ENCODE measurements around the gene DNAJB2.
"Not testable (repeated sequence)": the region's sequence is repeated elsewhere in the genome, so short reads cannot be mapped to it uniquely, and the experiment has no call there.

Gene DNAJB2

GRCh38 chr2:219254590-219255201, 24.5 kb upstream of the DNAJB2 start:
- no peak for DNase-seq (ENCODE audit: low read depth in 2 of 2, low spot score in 1 of 2)

GRCh38 chr2:219258942-219259341, 20.2 kb upstream of the DNAJB2 start:
- not testable (repeated sequence) for DNase-seq (ENCODE audit: low read depth in 2 of 2, low spot score in 1 of 2)

GRCh38 chr2:219261024-219261855, 17.9 kb upstream of the DNAJB2 start:
- no peak for DNase-seq (ENCODE audit: low read depth in 2 of 2, low spot score in 1 of 2)

DNA sequence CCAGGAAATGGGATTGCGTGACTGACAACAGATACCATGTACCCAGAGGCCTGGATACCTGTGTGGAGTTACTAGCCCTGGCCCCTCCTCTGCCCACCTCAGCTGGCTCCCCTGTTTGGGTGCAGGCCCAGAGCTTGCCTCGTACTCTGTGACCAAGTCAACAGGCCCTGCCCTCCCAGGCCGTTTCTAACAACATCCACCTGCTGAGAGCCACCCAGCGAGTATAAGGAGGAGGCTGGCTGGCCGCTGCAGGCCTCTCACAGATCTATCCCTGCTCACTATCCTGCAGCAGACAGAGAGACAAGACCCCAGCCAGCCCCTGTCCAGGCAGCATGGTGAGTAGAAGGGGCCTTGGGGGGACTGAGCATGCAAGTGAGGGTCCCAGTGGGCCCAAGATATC, 12.9 kb upstream of the DNAJB2 start:
- DNase-seq (ENCODE audit: low read depth in 2 of 2, low spot score in 1 of 2): no peak

DNA sequence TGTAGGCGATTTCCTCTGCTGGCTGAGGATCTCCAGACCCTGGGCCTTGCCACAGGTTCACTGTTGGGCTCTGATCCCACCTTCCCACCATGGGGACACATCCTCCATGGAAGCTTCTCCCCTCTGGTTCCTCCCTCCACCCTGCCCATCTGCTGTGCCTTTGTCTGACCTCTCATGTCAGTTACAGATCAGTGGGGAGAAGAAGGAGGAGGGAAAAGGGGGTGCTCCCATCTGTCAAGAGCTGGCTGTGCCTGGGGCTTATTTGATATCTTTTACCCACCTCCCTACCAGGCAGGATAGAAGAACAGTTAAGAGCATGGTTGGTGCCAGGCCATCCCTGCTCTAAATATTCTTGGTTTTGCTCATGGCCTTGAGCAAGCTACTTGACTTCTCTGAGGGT, 12.3 kb upstream of the DNAJB2 start:
- DNase-seq (ENCODE audit: low read depth in 2 of 2, low spot score in 1 of 2): no peak

DNA sequence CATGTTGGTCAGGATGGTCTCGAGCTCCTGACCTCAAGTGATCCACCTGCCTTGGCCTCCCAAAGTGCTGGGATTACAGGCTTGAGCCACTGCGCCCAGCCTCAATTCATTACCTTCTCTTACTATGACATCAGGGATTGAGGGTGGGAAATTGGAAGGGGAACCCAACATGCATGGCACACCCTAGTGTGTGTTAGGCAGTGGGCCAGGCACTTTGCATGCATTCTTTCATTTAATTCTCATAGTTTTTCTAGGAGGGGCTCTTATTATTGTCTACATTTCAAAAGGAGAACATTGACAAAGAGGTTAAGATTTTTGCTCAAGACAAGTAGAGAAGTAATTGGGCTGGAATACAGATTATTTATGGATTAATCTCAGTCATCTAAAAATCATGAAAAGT, 10.9 kb upstream of the DNAJB2 start:
- no peak for DNase-seq (ENCODE audit: low read depth in 2 of 2, low spot score in 1 of 2)

DNA sequence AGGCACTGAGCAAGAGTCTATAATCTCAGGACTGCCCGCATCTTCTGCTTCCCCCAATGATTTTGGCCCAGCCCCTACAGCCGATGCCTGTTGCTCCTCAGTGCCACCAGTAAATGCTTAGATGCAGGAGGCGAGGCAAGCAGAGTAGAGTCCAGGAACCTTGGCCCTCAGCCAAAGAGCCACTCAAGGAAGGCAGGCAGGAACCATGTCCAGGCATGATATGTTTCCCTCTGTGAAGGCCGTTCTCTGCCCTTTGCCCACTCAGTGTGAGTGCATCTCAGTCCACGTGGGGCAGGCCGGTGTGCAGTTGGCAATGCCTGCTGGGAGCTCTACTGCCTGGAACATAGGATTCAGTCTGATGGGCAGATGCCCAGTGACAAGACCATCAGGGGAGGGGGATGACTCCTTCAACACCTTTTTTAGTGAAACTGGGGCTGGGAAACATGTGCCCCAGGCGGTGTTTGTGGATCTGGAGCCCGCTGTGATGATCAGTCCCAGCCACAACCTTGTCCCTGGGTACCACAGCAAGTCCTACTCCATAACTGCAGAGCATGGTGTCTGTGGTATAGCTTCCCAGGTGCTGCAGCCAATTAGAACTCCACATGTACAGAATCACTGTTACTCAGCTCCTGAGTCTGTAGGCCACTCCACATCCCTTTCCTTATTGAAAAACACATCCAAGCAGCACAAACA, 9.7 kb upstream of the DNAJB2 start:
- no peak for DNase-seq (ENCODE audit: low read depth in 2 of 2, low spot score in 1 of 2)

GRCh38 chr2:219270055-219270372, 9.2 kb upstream of the DNAJB2 start:
- DNase-seq (ENCODE audit: low read depth in 2 of 2, low spot score in 1 of 2): no peak

- no peak for DNase-seq (ENCODE audit: low read depth in 2 of 2, low spot score in 1 of 2)
Measured at GRCh38 chr2:219271021-219271420, 8.1 kb upstream of the DNAJB2 start.

GRCh38 chr2:219272356-219272755, 6.8 kb upstream of the DNAJB2 start:
- DNase-seq (ENCODE audit: low read depth in 2 of 2, low spot score in 1 of 2): no peak

GRCh38 chr2:219272995-219273394, 6.2 kb upstream of the DNAJB2 start:
- DNase-seq (ENCODE audit: low read depth in 2 of 2, low spot score in 1 of 2): no peak

GRCh38 chr2:219273937-219274336, 5.2 kb upstream of the DNAJB2 start:
- no peak for DNase-seq (ENCODE audit: low read depth in 2 of 2, low spot score in 1 of 2)

- no peak for DNase-seq (ENCODE audit: low read depth in 2 of 2, low spot score in 1 of 2)
Measured at GRCh38 chr2:219274361-219274921, 4.7 kb upstream of the DNAJB2 start.

DNA sequence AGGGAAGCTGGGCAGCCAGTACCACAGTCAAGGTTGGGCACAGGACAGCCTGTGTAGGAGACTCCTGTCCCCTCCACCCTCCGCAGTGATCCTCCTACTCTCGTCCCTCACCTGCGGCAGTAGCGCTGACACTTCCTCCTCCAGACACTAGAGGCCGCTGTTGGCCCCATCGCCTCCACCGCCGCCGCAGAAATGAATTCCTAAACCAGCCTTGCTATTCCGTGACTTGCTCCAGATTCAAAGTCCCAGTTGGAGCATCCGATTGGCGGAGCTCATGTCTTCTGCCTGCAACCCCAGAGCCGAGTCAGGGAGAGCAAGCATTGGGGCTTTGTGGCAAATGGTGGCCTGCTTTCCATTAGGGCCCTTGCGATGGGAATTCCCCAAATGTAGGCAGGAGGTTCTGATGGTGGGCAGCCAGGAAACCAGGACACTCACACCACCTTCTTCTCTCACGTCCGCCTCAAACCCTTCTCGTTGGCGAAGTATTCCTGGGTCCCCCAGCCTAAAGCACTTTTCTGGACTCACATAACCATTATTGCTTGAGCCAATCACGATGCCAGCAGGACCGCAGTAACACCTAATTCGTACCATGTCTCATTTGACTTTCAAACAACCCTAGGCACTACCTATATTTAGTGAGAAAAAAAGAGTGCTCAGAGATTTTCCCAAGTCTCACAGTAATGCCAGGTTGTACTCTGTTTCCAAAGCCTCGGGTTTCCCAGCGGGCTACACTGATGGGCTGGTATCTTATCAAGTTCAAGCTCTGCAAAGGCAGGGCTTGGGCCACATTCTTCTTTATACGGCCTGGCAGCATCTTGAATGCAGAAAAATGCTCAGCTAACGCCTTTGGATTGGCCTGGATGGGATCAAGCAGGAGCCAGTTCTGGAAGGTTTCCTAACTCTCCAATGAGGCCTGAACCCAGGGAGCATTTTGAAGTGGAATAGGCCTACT, 1.2 kb upstream of the DNAJB2 start:
- DNase-seq (ENCODE audit: low read depth in 2 of 2, low spot score in 1 of 2): peak; percentile 52 to 58

- no peak for DNase-seq (ENCODE audit: low read depth in 2 of 2, low spot score in 1 of 2)
Measured at GRCh38 chr2:219278655-219279150, 463 bp upstream of the DNAJB2 start.

DNA sequence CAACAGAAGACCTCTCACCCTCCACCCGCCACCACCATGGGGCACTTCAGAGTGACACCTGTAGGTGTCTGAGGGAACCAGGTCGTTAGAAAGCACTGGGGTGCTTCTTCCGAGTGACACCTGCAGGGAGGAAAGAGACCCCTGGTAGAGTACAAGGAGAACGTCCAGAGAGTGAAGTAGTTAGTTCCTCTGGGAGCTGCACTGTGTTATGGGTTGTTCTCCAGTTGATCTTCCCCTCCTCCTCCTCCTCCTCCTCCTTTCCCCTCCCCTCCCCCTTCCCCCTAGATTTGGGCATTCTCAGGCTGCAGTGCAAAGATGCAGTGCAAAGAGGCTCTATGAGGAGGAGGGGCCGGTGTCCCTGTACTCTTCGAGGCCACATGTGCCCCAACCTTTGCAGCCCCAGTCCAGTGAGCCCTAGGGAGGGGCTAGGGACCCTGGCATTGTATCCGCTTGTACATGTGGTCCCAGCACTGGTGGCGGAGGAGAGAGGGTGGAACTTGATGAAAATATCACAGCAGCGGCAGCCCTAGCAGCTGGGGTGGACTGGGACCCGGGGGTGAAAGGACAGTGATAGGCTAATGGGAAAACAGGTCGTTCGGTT, 850 bp downstream of the DNAJB2 start:
- DNase-seq (ENCODE audit: low read depth in 2 of 2, low spot score in 1 of 2): no peak

- no peak for DNase-seq (ENCODE audit: low read depth in 2 of 2, low spot score in 1 of 2)
Measured at GRCh38 chr2:219280651-219281050, 1.5 kb downstream of the DNAJB2 start.

GRCh38 chr2:219281588-219281987, 2.4 kb downstream of the DNAJB2 start:
- DNase-seq (ENCODE audit: low read depth in 2 of 2, low spot score in 1 of 2): no peak

GRCh38 chr2:219282375-219282774, 3.2 kb downstream of the DNAJB2 start:
- no peak for DNase-seq (ENCODE audit: low read depth in 2 of 2, low spot score in 1 of 2)

- DNase-seq (ENCODE audit: low read depth in 2 of 2, low spot score in 1 of 2): no peak
Measured at GRCh38 chr2:219282943-219283581, 3.9 kb downstream of the DNAJB2 start.
